ENCODE measurements around the gene MTCL1. TPM values are rescaled to one million over a fixed set of nuclear protein-coding genes. Genes with fewer than 3 reads are reported as not detected.

The MTCL1 gene
- polyA plus RNA-seq, 3 donors, result 15.2 to 37.5 (median 29.8) TPM

DNA sequence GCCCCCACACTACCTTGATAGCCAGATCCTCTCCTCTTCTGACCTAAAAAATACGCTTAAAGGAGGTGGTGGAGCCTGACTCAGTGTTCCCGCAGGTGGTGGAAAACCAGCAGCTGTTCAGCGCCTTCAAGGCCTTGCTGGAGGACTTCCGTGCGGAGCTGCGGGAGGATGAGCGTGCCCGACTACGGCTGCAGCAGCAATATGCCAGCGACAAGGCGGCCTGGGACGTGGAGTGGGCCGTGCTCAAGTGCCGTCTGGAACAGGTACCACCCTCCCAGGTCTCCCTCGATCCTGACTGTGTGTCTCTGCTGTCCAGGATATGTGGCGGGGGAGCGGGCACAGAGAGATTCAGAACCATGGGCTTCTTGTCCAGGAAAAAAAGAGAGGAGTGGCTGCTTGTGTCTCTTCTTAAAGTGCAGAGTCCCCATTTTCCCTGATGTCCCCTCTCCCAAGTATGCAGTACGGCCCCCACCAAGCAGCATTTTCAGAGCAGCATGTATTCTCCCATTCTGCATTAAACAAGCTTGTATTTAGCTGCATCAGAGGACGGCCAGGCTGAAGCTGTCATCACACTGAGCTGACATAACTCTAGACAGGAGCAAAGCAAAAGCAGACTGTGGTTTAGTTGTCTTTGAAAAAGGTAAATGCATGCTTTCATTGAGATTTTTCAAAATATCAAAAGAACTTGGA is 101.6 kb downstream of the MTCL1 start:
- no peak for DNase-seq

DNA sequence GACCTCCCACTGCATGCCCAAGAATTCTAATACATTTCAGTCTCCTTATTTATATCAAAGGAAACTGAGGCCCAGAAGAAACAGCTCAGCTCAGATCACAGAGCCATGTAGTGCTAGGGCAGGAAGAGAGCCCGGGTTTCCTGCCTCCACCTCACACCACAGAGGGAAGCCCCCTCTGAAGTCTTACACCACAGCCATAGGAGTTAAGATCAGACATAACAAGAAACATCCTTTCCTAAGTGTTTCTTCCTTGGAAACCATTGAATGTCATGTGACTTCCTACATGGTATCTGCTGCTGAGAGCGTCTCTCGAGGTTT is 102.1 kb downstream of the MTCL1 start:
- no peak for DNase-seq

DNA sequence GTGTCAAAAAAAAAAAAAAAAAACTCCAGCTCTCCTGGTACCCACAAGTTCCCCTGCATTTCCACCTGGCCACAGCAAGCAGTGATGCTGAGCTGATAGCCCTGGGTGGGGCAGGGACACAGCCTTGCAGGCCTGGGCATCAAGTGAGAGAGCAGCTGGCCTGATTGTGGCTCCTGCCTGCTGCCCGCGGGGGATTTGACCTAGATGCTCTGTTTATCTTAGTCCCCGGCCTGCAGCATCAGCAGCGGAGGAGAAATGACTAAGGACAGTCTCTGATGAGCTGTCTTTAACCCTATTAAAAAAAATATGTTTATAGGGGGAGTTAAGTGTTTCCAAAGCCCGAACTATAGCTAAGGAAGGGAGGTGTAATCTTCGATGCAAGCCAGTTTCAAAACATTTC is 102.6 kb downstream of the MTCL1 start:
- DNase-seq, result no peak

DNA sequence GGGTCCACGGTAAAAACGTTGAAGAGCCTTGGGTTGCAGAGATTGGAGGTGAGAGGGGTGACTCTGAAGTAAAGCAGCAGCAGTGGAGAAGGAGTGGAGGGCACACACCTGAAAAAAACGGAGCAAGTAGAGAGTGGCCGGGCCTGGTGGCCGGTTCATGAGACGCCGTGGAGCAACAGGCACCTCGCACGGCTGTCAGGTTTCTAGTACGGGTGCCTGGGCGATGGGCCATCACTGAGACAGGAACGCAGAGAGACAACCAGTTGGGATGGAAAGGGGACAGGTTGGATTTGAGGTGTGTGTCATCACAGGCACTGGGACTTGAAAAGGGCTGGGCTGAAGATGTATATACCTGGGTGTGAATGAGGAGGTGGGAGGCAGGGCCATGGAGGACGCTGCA is 104.2 kb downstream of the MTCL1 start:
- DNase-seq, result no peak

DNA sequence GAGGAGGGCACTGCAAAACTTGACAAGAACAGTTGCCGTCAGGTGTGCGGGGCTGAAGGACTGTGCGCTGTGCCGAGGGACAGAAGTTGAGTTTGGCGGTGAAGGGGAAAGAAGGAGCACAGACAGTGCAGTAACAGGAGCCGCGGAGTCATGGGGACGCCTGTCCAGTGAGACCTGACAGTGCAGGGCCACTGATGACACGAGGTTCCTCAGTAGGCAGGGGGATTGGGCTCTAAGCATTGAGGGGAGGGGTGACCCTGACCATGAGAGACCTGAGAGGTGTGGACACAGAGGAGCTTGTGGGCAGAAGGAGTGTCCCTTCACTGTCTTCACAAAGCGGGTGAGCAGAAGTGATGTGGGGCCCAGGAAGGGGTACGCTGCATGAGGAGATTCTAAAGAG is 104.8 kb downstream of the MTCL1 start:
- no peak for DNase-seq

DNA sequence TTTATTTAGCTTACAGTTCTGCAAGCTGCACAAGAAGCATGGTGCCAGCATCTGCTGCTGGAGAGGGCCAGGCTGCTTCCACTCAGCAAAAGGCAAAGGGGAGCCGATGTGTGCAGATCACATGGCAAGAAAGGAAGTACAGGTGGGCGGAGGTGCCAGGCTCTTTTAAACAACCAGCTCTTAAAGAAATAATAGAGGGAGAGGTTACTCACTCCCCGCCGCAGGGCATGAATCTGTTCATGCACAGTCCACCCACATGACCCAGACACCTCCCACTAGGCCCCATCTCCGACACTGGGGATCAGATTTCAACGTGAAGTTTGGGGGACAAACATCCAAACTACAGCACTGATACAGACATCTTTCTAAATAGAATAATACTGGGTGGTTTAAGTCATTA is 105.8 kb downstream of the MTCL1 start:
- DNase-seq, result no peak

DNA sequence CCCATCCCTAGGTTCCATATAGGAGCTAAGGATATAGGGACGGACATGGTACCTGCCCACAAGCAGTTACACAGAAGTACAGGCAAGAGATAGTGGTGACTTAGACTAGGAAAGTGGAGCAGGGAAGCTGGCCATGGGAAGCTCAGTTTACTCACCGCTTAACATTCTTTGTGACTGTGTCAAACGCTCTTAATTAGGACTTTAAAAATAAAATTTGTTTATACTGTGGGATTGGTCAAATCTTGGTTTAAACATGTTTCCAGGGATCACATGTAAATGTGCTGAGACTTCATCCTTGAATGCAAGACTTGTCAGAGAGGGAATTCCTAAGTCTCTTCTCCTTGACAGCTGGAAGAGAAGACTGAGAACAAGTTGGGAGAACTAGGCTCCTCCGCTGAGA is 107.3 kb downstream of the MTCL1 start:
- DNase-seq, result no peak

DNA sequence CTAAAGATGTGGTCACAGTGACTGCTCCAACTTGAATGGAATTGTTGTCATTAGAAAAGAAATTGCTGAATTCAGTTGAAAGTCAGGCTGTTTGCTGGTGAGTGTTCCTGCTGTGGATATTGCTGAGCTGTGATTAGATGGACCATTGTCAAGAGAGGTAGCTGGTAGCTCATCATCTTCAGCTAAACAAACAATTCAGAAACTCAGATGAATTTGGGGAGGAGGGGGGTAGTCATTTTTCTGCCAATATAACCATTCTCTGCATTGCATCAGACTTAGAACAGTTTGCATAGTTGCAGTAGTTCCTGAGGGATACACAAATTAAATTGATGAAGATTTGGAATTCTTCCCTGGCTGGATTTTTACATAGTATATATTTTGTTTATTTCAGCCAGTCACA is 108.3 kb downstream of the MTCL1 start:
- no peak for DNase-seq

DNA sequence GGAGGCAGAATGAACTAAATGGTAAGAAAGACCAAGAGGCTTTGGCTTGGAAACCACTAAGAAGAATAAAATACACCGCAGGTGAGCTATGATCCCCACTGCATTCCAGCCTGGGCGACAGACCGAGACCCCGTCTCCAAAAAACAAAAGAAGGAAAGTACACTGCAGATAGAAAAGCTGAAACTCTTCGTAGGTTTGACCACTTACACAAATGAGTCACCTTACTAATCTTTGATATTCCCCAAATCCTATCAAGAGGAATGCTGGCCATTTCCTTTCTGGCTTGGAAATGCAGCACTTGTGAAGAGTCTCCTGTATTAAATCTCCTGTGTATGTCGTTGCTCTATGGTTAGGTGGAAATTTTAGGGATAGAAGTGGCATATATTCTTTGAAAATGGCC is 108.8 kb downstream of the MTCL1 start:
- no peak for DNase-seq

DNA sequence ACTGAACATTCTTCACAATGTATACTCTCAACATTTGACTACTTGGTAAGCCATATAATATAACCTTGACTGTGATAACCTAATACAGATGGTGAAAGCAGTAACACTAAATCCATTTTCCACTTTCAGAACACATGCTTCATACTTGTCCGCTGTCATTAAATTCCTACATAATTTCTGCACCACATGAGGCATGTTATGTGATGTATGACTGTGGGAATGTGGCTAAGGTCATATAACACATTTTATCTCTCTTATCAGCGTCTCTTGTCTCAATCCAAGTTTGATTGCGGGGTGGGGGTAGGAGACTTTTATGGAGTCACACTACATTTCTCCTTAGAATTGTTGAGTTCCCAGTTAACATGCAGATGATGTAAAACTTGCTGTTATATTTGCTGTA is 110.9 kb downstream of the MTCL1 start:
- DNase-seq, result no peak

DNA sequence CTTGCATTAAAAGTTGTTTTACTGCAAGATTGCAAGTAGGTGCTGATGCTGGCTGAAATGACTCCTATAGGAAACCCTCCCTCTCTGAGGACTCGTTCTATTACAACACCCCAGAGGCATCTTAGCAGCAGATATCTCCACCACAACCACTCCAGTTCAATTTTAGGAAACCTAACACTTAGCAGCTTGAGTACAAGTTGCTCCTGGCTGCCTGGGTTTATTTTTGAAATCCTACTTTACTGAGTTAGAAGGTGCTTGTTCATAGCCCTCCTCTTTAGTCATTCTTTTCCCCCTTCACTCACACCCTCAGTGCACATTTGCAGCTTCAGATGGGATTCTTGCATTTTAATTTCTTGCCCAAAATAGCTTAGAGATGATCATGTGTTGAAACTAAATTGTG is 111.5 kb downstream of the MTCL1 start:
- no peak for DNase-seq

DNA sequence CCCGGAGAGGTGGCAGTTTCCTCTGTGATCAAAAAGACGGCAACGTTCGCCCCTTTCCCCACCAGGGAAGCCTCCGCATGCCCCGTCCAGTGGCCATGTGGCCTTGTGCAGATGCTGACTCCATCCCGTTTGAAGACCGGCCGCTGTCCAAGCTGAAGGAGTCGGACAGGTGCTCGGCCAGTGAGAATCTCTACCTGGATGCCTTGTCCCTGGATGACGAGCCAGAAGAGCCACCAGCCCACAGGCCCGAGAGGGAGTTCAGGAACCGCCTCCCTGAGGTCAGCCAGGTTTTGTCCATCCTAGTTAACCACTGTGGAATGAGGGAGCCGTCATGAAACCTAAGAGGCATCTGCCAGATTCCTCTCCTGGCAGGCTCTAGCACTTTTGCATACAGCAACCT is 113.6 kb downstream of the MTCL1 start:
- DNase-seq, result no peak

DNA sequence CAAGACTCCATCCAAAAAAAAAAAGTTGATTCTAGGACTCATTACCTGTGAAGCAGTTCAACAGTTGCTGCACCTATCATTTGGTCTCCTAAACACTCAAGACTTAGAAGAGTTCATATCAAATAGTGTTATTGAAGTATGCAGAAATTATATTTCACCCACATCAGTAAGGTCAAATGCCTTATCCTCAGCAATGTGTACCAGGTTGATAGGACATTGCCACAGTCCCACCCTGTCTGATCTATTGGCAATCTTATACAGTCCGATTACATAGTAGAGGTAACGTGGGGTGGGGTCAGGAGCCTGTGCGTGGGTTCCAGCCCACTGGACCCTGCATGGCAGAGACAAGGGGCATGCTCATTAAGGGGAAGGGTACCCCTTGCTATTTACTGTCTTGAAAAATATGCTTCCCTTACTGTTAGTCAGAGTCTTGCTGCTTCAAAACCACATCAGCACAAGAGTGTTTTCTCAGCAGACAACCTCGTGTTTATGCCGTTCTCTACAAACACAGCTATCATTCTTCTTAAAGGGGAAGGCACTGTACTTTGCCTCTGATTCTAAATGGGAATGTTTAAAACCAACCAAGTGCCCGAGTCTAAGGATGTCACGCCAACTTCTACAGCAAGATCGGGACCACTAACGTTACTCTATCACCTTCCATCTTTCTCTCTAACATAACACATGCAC is 115.2 kb downstream of the MTCL1 start:
- DNase-seq, result no peak

DNA sequence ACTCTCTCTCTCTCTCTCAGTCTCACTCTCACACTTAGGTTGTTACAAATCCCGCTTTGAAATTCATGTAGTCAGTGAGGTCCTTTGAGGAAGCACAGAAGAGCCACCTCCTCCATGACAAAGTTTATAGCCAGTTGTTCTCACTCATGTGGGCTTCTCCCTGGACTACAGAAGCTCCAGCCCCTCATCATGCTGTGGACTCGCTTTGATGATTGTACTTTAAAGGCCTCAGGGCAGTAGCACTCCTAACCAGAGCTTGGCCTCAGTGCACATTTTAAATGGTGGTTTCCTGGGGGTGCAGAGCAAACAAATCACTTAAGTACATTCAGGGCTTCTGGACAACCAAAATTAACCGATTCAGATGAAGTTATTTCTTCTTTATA is 115.7 kb downstream of the MTCL1 start:
- DNase-seq, result no peak

DNA sequence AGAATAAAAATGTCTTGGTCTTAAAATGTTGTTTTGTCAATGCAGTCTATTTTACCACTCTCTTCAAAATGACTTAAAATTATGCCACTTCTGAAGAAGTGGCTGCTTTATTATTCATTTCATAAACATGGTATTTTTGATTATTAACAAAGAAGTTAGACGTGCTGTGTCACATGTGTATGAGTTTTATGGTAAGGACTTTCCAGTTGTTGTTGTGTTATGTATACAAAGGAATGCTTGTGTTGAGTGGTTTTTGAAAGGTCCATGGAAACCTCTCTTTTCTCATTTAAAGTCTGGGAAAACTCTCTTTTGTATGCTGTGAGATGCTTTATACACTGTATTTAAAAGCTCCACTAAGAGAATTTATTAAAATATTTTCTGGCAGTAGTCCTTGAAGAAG is 116.2 kb downstream of the MTCL1 start:
- DNase-seq, result no peak

DNA sequence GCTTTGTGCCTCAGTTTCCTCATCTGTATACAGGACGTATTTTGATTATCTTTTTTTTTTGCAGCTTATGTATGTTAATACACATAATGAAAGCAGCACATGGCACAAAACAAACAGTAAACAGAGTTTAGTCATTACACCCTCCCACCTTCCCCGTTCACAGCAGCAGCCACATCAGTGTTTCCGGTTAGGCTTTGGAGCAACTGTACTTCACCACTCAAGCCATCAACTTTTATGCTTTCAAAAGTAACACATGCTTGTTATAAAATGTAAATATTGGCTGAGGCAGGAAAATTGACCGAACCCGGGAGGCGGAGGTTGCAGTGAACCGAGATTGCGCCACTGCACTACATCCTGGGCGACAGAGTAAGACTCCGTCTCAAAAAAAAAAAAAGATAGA is 117.3 kb downstream of the MTCL1 start:
- DNase-seq, result no peak

DNA sequence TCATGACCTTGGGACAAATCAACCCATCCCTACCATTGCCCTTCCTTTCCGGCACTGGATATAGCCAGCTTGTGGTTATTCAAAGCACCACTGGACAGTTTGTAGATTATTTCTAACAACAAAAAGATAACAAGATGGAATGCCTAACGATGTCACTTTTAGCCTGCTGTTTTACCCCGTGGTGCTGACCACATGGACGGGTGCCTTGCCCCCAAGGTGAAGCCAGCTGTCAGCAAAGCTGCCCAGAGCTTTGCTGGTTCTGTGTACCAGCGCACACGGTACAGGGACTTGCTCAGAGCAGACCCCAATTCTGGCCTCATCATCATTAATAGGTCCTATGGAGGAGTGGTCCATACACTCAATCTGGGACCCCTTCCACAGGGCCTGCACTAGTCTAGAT is 118.2 kb downstream of the MTCL1 start:
- no peak for DNase-seq

DNA sequence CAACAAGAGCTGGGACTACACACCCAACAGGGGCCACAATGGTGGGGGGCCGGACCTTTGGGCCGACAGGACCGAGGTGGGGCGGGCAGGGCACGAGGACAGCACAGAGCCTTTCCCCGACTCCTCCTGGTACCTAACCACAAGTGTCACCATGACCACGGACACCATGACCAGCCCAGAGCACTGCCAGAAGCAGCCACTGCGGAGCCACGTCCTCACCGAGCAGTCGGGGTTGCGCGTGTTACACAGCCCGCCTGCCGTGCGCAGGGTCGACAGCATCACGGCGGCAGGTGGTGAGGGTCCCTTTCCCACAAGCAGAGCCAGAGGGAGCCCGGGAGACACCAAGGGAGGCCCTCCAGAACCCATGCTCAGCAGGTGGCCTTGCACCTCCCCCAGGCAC is 119.5 kb downstream of the MTCL1 start:
- DNase-seq, result no peak

DNA sequence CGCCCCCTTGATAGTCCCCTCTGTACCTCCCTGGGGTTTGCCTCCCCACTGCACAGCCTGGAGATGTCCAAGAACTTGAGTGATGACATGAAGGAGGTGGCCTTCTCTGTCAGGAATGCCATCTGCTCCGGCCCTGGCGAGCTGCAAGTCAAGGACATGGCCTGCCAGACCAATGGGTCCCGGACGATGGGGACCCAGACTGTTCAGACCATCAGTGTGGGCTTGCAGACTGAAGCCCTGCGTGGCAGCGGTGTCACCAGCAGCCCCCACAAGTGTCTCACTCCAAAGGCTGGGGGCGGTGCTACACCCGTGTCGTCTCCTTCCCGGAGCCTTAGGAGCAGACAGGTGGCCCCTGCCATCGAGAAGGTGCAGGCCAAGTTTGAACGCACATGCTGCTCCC is 119.9 kb downstream of the MTCL1 start:
- DNase-seq, result no peak

DNA sequence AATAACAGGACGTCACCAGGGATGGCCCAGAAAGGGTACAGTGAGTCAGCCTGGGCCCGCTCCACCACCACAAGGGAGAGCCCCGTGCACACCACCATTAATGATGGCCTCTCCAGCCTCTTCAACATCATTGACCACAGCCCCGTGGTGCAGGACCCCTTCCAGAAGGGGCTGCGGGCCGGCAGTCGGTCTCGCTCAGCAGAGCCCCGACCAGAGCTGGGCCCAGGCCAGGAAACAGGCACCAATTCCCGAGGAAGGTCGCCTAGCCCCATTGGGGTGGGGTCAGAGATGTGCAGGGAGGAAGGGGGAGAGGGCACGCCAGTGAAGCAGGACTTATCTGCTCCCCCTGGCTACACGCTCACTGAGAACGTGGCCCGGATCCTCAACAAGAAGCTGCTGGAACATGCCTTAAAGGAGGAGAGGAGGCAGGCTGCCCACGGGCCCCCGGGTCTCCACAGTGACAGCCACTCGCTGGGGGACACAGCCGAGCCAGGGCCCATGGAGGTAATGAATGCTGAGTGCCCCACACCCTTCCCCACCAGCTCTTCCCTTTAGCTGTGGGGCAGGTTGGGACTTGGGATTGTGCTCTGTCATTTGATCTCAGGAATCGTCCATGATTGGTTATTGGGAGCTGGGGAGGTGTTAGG is 120.5 kb downstream of the MTCL1 start:
- no peak for DNase-seq

DNA sequence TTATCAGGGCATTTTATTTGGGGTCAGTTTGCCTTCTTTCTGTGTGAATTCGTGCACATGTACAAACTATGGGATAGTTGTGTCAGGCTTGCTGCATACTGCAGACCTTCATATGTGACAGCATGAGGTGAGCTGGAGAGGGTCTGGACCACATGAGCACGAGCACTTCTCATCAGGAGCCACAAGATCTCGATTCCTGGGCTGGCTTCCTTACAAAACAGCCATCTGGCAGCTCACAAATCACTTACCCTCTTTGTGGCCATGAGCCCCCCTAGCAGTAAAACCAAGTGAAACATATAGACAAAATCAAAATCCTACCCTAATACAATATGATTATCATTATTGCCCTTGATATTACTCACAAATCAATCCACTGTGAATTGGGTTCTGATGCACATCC is 121.2 kb downstream of the MTCL1 start:
- no peak for DNase-seq

DNA sequence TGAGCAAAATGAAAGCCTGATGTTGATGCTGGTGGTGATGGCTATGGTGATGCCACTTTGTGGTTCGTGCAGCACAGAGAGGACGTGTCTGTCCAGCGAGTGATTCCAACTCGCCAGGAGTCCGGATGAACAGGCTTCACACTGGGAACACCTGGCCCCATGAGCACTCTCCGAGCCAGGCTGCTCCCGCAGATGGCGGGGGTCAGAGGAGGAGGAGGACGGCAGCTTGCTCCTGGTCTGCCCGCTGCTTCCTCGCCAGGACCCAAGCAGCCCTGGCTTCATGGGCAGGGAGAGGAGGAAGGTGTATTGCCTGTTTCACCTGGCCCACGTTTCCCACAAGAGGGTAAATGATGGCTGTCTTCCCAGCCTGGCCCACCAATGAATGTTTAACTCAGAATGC is 121.6 kb downstream of the MTCL1 start:
- no peak for DNase-seq

DNA sequence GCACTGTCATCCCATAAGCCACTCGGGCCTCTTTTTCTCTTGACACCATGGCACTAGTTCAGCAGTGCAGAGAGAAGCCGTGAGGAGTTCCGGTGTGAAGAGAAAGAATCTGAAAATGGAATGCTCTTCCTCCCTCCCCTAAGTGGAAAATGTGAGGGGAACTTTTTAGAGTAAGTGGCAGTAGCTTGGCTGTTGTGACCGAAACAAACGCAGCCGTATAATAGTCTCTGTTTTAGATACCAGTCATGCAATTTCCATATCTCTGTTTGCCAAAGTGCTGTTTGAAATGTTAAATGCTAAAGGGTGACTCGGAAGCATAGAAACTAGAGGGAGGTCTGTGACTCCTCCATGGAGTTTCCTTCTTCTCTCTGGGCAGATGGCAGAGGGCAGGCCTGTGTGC is 122.9 kb downstream of the MTCL1 start:
- no peak for DNase-seq

DNA sequence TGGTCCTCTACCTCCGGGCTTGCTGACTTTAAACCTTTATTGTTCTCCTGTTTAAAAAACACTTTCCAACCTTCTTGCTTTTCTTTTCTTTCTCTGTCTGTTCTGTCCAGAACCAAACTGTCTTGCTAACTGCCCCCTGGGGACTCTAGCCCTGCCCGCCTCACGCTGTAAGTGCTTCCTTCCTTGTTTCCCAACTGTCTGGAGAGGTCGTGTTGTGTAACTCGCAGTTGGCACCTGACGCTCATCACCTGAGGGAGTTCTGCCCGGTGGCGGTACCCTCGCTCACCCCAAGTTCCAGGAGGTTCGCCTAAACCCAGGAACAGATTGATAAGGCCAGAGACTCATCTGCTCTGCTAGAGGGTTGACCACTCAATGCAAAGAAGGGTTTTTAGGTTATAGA is 123.4 kb downstream of the MTCL1 start:
- no peak for DNase-seq
